Caco-2 (cell line): ENCODE data around the gene SRP72. TPM values are rescaled to one million over a fixed set of nuclear protein-coding genes. Genes with fewer than 3 reads are reported as not detected.
A peak's percentile ranks its signal among the peaks of the same experiment; 100 is the strongest.

Source experiments
- BruUV-seq: library from RNA; stranded (reverse); fragments of 400-500 nt; replicated peaks from 2 replicates; lab custom pipeline; 2021; lab: Mats Ljungman, UMichigan
- CTCF ChIA-PET: fragments of 300-600 bp; sonication (Branson Sonifier 250); formaldehyde crosslinking; loops from one replicate; lab custom pipeline; 2022; ENCODE audit warnings: antibody characterized with exemption; lab: Charles Lee
- POLR2A ChIA-PET: fragments of 300-600 bp; sonication (Branson Sonifier 250); formaldehyde crosslinking; loops from one replicate; lab custom pipeline; 2022; ENCODE audit warnings: antibody characterized with exemption; lab: Charles Lee
- DNase-seq, 2 experiments: peaks; one replicate each; pipeline versions ENCODE4 v3.0.0 to v3.0.0-alpha.2; 2020 to 2022
- H3K27me3 ChIP-seq: replicated peaks from 2 replicates; pipeline ENCODE4 v1.6.0; 2011; ENCODE audit warnings: low read length; ENCODE audit not compliant: control insufficient read depth, insufficient read depth
- H3K36me3 ChIP-seq: 2 replicates; pipeline ENCODE4 v1.5.1; 2011; ENCODE audit warnings: low read length; ENCODE audit not compliant: control insufficient read depth, insufficient read depth
- H3K4me1 ChIP-seq: fragments of 250-450 bp; sonication (Bioruptor Pico); 2 replicates; pipeline ENCODE4 v1.5.1; 2020; ENCODE audit warnings: mild to moderate bottlenecking
- H3K4me3 ChIP-seq: 2 replicates; pipeline ENCODE4 v1.5.1; 2011; ENCODE audit warnings: low read depth, mild to moderate bottlenecking, control low read depth, low read length
- H3K9me3 ChIP-seq: fragments of 250-450 bp; sonication (Bioruptor Pico); 2 replicates; pipeline ENCODE4 v1.5.1; 2020; ENCODE audit warnings: mild to moderate bottlenecking, moderate library complexity
- H3K27ac Mint-ChIP-seq: one replicate; pipeline ENCODE4 v1.8.0; 2022; ENCODE audit warnings: mixed read lengths; ENCODE audit not compliant: unreplicated experiment
- H3K27me3 Mint-ChIP-seq: one replicate; pipeline ENCODE4 v1.8.0; 2022; ENCODE audit warnings: mixed read lengths; ENCODE audit not compliant: insufficient read depth, unreplicated experiment
- H3K36me3 Mint-ChIP-seq: one replicate; pipeline ENCODE4 v1.8.0; 2022; ENCODE audit warnings: mild to moderate bottlenecking, mixed read lengths; ENCODE audit not compliant: insufficient read depth, unreplicated experiment
- H3K4me1 Mint-ChIP-seq: one replicate; pipeline ENCODE4 v1.8.0; 2022; ENCODE audit warnings: low read depth, mixed read lengths; ENCODE audit not compliant: unreplicated experiment
- H3K4me3 Mint-ChIP-seq: one replicate; pipeline ENCODE4 v1.8.0; 2022; ENCODE audit warnings: mild to moderate bottlenecking, moderate library complexity, mixed read lengths; ENCODE audit not compliant: unreplicated experiment
- H3K9me3 Mint-ChIP-seq: one replicate; pipeline ENCODE4 v1.8.0; 2022; ENCODE audit warnings: mixed read lengths; ENCODE audit not compliant: unreplicated experiment
- intact Hi-C: fragments of 100-400 bp; cut with micrococcal nuclease; formaldehyde crosslinking; loops from one replicate; pipeline ENCODE4 v1.10.0; 2022; ENCODE audit not compliant: unreplicated experiment
- total RNA-seq: library from RNA; stranded (reverse); gene quantifications from 2 replicates; pipeline ENCODE4 v1.2.3, GENCODE V29; 2022
- TF ChIP-seq, protein P1 (sequence below), 2 experiments: fragments of 200-600 bp in 1 of 2; IDR thresholded peaks; 1 replicate in 1 of 2; 2 replicates in 1 of 2; pipeline versions ENCODE4 v1.5.1 to v1.8.0; 2011 to 2022; ENCODE audit warnings: antibody characterized with exemption in 1 of 2, control low read depth in 1 of 2, inconsistent platforms in 1 of 2, low read depth in 1 of 2, low read length in 1 of 2, mild to moderate bottlenecking in 1 of 2, moderate library complexity in 1 of 2; ENCODE audit not compliant: insufficient read depth in 1 of 2, severe bottlenecking in 1 of 2, unreplicated experiment in 1 of 2

Gene SRP72
- total RNA-seq, 1 experiment from 2014 or later = 116 TPM

DNA sequence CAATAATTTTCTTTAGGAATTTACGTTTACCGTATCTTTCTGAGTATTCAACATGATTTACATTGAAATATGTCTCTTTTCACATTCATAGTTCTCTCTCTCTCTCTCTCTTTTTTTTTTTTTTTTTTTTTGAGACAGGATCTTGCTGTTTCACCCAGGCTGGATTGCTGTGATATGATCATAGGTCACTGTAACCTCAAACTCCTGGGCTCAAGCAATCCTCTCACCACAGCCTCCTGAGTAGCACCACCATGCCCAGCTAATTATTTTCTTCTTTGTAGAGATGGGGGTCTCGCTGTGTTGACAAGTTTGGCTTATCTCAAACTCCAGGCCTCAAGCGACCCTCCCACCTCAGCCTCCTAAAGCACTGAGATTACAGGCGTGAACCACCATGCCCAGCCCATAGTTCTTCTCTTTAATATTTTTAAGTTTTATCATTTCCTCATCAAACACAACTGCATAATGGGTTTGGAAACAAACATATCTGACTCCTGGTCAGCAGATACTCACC lies 9.8 kb downstream of the SRP72 start:
- DNase-seq = no peak
- H3K27ac Mint-ChIP-seq = no peak overlapping the region
- intact Hi-C loops = no loop called here
- peaks cover 82% of the 10 kb centered on the region for H3K36me3 Mint-ChIP-seq
- ChIA-PET CTCF (no interaction called here), POLR2A (no interaction called here)
- H3K4me3 Mint-ChIP-seq = no peak overlapping the region
- peaks cover 2% of the 10 kb centered on the region for H3K36me3 ChIP-seq
- TF ChIP-seq, protein P1, sequence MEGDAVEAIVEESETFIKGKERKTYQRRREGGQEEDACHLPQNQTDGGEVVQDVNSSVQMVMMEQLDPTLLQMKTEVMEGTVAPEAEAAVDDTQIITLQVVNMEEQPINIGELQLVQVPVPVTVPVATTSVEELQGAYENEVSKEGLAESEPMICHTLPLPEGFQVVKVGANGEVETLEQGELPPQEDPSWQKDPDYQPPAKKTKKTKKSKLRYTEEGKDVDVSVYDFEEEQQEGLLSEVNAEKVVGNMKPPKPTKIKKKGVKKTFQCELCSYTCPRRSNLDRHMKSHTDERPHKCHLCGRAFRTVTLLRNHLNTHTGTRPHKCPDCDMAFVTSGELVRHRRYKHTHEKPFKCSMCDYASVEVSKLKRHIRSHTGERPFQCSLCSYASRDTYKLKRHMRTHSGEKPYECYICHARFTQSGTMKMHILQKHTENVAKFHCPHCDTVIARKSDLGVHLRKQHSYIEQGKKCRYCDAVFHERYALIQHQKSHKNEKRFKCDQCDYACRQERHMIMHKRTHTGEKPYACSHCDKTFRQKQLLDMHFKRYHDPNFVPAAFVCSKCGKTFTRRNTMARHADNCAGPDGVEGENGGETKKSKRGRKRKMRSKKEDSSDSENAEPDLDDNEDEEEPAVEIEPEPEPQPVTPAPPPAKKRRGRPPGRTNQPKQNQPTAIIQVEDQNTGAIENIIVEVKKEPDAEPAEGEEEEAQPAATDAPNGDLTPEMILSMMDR (IDR thresholded peaks at IDR 0.05; ENCODE audit: insufficient read depth in 1 of 2, low read depth in 1 of 2, low read length in 1 of 2, severe bottlenecking in 1 of 2, unreplicated experiment in 1 of 2) = no peak
- H3K4me1 Mint-ChIP-seq = no peaks in the 10 kb centered on the region
- no peaks in the 10 kb centered on the region for H3K9me3 Mint-ChIP-seq
- BruUV-seq = TSS peak; percentile 7
- no peaks in the 10 kb centered on the region for H3K27me3 Mint-ChIP-seq
- no peaks in the 10 kb centered on the region for H3K4me1 ChIP-seq
- no peaks in the 10 kb centered on the region for H3K27me3 ChIP-seq
- H3K9me3 ChIP-seq = no peaks in the 10 kb centered on the region
- H3K4me3 ChIP-seq = no peak overlapping the region

- H3K36me3 Mint-ChIP-seq = peaks cover 74% of the 10 kb centered on the region
- TF ChIP-seq, protein P1 (IDR thresholded peaks at IDR 0.05; ENCODE audit: insufficient read depth in 1 of 2, low read depth in 1 of 2, low read length in 1 of 2, severe bottlenecking in 1 of 2, unreplicated experiment in 1 of 2) = no peak
- no peaks in the 10 kb centered on the region for H3K27me3 Mint-ChIP-seq
- intact Hi-C loops = no loop called here
- H3K4me1 Mint-ChIP-seq = no peaks in the 10 kb centered on the region
- Histone ChIP-seq H3K27me3 (no peaks in the 10 kb centered on the region), H3K4me3 (no peak overlapping the region), H3K4me1 (no peaks in the 10 kb centered on the region), H3K36me3 (peaks cover 2% of the 10 kb centered on the region), H3K9me3 (no peaks in the 10 kb centered on the region)
- no peak for DNase-seq
- BruUV-seq = no TSS peak
- POLR2A ChIA-PET = interaction anchor here (1.0 kb wide), 1 partner anchor 93 kb away, joined by 3 read pairs; the partner anchor contains the start of gene AASDH
- CTCF ChIA-PET = no interaction called here
- no peak overlapping the region for H3K27ac Mint-ChIP-seq
- no peak overlapping the region for H3K4me3 Mint-ChIP-seq
- no peaks in the 10 kb centered on the region for H3K9me3 Mint-ChIP-seq
Measured at GRCh38 chr4:56480691-56481090, 13.3 kb downstream of the SRP72 start.

GRCh38 chr4:56496241-56496640 lies 28.8 kb downstream of the SRP72 start:
- Mint-ChIP-seq H3K9me3 (no peaks in the 10 kb centered on the region), H3K36me3 (peaks cover 65% of the 10 kb centered on the region), H3K4me3 (no peak overlapping the region), H3K4me1 (no peaks in the 10 kb centered on the region), H3K27ac (no peak overlapping the region), H3K27me3 (no peaks in the 10 kb centered on the region)
- H3K9me3 ChIP-seq = no peaks in the 10 kb centered on the region
- no peak for DNase-seq
- POLR2A ChIA-PET = no interaction called here
- no TSS peak for BruUV-seq
- H3K36me3 ChIP-seq = no peaks in the 10 kb centered on the region
- intact Hi-C loops = no loop called here
- TF ChIP-seq, protein P1 (IDR thresholded peaks at IDR 0.05; ENCODE audit: insufficient read depth in 1 of 2, low read depth in 1 of 2, low read length in 1 of 2, severe bottlenecking in 1 of 2, unreplicated experiment in 1 of 2) = no peak
- no peak overlapping the region for H3K4me3 ChIP-seq
- H3K27me3 ChIP-seq = no peaks in the 10 kb centered on the region
- no peaks in the 10 kb centered on the region for H3K4me1 ChIP-seq
- CTCF ChIA-PET = interaction anchor here (0.7 kb wide), 1 partner anchor 49 kb away, joined by 3 read pairs; no protein-coding TSS in a partner anchor
